ENCODE measurements around the gene SLC7A6OS.

The SLC7A6OS gene

DNA sequence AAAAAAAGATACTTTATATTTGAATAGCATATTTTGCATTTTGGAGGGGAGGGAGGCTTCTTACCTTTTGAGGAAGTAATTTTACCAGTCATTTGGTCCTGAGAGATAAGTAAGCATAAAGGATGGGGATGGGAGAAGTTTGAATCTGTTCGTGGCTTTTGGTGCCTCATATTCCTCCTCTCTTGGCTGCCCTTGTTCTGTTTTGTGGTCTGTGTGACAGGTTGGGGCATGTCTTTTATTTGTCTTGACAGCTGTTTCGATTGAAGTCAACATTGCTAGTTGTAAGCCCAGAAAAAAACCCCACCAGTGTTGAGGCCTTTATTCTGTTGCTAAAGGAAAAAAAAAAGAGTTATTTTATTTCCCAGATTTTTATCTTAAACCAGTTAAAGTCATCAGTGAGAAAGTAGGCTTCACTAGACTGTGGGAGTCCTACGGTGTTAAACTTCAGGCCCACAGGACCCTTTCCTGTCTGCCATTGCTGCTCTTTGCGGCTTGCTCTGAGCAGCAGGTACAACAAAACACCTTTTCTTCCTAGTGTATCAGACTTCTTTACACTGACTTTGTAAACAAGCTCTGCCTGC is 35.0 kb downstream of the SLC7A6OS start:
- no peak for FAIRE-seq

DNA sequence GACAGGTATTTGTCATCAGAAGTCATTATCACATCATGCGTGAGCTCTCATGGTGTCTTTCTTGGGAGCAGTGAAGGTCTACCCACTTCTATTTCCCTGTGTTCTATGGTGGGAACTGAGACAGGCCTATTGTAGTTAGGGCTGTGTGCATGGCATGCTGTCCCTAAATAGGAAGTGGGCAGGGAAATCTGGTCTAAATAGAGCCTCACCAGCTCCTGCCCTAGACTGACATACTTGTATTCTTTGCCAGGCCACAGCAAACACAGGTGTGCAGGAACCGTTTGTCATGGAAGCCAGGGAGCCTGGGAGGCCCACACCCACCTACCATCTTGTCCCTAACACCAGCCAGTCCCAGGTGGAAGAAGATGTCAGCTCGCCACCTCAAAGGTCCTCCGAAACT is 36.3 kb downstream of the SLC7A6OS start:
- FAIRE-seq, result no peak

DNA sequence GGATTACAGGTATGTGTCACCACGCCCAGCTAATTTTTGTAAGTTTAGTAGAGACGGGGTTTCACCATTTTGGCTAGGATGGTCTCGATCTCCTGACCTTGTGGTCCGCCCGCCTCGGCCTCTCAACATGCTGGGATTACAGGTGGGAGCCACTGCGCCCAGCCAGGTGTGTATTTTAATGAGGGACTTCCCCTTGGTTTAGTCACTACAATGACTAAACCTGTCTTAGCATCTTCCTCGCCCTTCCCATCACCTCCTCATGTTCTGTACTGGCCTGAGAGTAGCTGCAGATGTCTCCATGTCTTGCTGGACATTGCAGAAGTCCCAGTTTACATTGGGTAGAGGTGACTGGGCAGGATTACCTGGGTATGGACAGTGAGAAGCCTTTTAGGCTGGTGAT is 36.9 kb downstream of the SLC7A6OS start:
- no peak for FAIRE-seq

DNA sequence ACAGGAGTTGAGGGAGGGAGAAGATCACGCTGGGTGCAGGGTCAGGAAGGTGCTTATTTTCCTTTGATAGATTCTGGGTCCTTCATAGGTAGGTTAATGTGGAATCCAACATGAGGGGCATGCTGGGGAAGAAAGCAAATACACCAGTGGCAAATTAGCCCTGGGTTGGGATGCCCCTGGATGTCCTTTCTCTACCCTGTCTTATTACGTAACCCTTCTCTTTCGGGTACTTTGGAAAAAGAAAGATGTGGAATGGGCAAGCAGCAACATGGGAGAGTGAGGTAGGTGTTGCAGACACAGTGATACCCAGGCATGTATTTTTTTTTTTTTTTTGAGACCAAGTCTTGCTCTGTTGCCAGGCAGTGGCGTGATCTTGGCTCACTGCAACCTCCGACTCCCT is 37.3 kb downstream of the SLC7A6OS start:
- FAIRE-seq, result no peak

DNA sequence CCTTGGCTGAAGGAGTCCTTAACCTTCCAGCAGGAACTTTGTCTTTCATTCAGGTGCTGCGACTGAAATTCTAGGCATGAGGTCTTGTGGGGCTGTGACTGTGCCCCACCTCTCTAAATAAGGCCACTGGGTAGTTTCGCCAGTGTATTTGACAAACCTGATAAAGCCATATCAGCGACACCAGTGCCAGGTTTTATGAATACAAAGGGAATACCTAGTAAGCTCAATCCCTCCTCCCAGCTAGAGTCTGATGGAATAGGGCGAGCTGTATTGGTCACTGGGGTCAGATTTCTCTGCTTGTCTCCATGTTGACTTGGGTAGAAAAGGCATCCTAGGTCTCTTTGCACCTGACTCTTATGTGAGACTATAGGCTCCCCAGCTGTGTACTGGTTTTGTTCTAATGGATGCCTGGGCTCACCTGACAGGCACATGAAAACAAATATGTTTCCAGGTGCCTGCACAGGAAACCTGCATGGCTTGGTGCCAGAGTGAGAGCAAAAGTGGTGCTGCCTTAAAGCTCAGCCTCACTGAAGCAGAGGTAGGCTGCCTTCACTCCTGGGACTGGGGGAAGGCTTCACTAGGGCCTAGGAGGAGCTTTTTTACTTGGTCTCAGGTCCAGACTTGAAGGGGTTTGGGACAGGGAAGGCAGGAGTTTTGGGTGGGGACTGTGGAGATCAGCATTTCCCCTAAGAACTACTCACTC is 38.1 kb downstream of the SLC7A6OS start:
- no peak for FAIRE-seq

DNA sequence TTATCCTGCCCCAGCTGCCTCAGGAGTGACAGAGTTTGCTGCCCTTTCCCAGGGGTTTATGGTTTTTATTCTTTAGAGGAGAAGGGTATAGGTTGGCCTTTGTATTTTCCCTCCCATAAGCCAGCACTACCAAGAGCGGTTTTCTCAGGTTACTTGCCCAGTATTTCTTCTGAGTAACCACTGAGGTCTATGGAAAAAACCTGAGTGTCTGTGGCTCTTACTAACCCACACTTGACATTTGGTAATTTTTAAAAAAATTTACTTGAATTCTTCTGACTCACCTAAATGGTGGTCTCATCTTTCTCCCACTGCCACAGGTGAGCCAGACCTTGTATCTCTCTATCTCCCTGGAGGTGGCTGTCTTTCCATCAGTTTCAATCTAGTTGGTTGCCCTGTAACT is 40.4 kb downstream of the SLC7A6OS start:
- FAIRE-seq, result no peak

DNA sequence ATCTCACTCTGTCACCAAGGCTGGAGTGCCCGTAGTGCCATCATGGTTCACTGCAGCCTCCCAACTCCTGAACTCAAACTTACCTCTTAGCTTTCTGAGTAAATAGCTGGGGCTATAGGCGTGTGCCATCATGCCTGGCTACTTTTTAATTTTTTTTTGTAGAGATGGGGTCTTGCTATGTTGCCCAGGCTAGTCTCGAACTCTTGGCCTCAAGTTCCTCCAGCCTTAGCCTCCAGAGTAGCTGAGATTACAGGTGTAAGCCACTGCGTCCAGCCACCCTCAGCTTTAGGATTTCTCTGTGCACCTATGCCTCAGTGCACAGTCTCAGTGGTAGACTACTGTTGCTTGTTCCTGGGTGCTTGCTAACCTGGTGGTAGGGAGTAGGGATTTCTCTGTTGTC is 41.0 kb downstream of the SLC7A6OS start:
- FAIRE-seq, result no peak

DNA sequence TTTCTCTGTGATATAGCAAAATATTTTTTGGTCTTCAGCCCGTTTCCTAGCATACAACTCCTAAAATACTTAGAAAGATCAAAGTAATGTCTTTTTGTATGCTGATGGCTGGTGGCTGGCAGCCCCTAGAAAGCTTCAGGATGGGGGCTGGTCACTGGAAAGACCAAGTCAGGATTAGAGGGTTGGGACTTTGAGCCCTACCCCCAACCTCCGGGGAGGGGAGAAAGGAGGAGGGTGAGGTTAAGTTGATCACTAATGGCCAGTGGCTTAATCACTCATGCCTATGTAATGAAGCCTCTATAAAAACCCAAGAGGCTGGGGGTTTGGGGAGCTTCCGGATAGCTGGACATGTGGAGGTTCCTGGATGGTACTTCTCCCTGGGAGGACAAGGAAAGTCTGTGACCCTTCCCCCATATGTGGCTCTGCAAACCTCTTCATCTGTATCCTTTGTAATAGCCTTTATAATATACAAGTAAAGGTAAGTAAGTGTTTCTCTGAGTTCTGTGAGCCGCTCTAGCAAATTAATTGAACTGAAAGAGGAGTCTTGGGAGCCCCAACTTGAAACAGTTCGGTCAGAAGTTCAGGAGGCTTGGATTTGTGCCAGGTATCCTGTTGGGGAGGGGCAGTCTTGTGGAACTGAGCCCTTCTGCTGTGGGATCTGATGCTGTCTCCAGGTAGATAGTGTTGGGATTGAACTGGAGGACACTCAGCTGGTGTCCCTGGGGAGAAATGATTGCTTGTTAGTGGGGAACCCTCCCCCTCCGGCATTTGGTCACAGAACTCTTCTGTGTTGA is 42.9 kb downstream of the SLC7A6OS start:
- no peak for FAIRE-seq

DNA sequence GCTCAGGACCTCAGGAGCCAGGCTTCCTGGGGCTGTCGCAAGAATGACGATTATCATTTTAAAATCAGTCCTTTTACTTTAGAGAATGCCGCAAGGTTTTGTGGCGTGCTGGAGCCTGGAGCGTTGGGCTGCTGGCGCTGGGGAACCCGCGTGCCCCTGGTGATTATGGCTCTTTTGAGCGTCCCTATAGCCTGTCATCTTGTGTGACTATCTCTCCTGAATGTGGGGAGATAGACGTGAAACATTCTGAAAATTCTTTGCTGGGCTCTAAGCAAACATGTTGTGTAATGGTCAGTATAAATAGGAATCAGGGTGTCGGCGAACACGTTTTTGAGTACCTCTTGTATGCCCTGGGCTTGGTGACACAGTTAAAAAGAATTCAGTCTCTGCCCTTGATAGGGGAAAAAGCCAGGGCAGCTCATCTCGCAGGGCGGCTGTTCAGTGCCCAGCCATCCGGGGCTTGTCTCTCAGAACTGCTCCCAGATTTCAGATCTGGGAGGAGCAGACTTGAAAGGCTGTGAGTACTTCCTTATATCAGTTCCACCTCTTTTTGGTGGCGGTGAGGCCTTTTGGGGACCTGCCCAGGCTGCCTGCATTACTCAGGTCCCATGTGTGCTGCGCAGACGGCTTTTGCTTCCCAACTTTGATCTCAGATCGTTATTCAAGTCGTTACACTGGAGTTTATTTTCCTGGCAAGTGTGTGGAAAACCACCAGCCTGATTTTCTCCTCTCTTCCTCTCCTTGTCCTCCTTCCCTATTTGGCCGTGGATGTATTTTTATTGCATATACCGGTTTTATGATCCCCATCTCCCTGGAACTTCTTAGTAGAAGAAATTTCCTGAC is 45.4 kb downstream of the SLC7A6OS start:
- no peak for FAIRE-seq

DNA sequence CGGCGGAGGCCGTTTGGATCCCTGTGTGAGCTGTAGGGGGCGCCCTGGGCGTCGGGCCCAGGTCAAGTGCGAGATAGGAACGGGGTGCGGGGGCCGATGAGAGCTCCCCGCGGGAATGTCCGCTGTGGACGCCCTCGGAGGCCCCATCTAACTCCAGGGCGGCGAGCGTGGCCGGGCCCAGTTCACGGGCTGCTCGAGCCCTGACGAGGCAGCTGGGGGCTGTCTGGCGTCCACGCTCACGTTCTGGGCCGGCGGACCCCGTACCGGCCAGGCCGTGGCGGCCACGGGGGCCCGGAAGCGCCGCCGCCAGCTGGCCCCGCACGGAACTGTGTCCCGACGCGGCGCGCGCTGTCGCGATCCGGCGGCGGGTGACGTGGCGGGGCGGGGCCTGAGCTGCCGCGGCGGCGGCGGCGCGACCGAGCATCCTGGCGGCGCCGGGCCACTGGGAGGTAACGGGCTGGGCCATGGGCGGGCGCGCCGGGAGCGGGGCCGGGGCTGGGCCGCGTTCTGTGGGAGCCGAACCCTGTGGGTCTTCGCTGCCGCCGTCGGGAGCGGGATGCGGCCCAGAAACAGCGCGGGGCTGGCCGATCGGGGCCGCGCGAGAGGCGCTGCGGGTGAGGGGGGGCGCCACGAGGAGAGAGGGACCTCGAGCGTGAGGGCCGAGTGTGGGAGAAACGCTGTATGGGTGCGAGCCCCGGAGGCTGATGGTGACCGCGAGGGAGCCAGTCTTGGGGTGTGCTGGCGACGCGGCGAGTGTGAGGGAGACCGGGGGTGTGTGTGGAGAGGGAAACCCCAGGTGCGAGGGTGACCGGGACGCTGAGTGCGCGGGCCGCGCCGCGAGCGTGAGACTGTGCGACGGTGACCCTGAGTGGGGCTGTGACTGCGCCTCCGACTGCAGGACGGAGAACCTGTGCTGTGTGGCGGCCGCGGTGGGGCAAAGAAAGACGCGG is 46.3 kb downstream of the SLC7A6OS start, which contains the start of gene SLC7A6:
TSS of gene SLC7A6 (plus strand) at position 399 of the 950 bp plus-strand sequence. CDS start 10,201 bp downstream, outside the sequence.
- no peak for FAIRE-seq

DNA sequence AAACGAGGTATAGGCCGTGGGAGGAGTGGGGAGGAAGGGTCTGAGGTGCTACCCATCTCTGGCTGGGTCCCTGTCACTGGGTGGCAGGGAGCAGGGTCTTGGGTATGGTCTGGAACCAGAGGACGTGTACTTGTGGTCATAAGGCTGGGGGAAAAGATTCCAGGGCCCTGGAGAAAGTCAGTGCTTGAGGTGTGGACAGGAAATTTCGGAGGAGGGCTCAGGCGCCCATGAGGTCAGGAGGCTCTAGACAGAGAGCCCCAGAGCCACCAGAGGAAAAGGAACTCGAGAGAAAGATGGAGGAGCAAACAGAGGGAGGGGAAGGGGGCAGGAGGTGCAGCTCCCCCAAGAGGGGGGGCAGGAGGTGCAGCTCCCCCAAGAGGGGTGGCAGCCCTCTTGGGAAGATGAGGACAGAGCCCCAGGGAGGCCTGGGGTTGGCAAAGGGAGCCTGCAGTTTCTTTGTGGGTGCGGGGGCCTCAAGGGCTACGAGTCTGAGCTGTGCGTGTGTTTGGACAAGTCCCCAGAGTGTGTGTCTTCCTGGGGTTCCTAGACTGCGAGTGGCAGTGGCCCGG is 47.1 kb downstream of the SLC7A6OS start:
- FAIRE-seq, result no peak

DNA sequence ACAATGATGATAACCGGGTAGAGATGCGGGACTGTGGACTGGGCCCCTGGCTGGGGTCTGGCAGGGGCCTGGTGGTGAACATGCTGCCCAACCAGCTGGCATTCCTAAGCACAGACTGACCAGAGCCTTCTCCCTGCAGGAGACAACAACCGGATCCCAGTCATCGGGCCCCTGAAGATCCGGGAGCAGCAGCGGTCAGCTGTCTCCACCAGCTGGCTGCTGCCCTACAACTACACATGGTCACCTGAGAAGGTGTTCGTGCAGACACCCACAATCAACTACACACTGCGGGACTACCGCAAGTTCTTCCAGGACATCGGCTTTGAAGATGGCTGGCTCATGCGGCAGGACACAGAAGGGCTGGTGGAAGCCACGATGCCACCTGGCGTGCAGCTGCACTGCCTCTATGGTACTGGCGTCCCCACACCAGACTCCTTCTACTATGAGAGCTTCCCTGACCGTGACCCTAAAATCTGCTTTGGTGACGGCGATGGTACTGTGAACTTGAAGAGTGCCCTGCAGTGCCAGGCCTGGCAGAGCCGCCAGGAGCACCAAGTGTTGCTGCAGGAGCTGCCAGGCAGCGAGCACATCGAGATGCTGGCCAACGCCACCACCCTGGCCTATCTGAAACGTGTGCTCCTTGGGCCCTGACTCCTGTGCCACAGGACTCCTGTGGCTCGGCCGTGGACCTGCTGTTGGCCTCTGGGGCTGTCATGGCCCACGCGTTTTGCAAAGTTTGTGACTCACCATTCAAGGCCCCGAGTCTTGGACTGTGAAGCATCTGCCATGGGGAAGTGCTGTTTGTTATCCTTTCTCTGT is 51.5 kb downstream of the SLC7A6OS start:
- FAIRE-seq, result no peak

DNA sequence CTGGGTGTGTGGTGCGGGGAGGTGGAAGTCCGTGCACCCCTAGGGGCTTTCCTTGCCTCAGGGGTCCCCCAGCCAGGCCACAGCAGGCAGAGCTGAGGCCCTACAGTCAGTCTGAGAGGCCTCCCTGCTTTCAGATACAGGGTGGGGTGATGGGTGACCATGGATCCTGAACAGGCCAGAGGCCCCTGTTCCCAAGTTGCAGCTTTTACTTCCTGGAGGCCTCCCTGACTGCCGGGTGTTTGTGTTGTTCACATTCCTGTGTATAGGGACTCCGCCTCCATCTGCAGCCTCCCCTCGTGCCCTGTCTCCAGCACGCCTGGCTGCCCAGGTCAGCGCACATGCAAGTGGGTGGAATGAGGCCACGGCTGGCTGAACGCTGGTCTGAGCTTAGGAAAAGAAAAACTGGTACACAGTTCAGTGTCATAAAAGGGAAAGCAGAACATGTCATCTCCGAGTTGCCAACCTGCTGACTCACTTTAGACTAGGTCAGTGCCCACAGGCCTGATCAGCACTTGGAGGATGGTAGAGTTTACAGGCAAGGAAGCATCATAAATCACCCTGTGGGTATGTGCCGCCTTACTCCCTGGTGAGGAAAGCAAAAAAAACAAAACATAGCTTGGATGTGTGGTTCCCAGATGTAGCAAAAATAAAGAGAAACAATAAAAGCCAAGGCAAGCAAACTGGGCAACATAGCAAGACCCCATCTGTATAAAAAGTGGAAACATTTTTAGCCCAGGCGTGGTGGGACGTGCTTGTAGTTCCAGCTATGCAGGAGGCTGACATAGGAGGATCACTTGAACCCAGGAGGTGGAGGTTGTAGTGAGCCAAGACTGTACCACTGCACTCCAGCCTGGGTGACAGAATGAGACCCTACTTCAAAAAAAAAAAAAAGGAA is 52.6 kb downstream of the SLC7A6OS start:
- FAIRE-seq, result no peak

DNA sequence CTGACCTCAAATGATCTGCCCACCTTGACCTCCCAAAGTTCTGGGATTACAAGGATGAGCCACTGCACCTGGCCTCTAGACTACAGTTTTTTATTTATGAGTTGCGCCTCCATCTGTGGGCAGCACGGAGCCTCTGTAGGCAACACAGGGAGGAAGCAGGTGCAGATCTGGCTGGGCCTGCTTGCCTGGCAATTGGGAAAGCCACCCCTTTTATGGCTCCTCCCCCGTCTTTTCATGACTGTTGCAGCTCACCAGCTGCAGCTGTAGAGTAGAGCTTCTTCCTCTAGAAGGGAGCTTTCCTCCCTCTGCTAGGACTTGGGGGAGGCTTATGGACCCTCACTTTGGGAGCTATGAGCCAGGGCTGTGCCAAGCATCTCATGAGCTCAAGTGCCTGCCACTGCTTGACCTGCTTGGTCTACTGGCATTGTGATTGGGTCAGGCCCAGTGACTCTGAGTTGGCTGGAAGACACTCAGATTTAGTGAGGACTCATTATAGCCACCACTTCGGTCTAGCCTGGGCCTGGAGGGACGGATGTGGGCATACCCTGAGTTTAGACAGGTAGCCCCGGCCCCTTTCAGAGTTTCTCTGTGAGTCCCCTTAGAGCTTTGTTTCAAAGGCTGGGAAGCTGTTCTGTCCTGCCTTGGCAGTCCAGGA is 53.4 kb downstream of the SLC7A6OS start:
- FAIRE-seq, result no peak

DNA sequence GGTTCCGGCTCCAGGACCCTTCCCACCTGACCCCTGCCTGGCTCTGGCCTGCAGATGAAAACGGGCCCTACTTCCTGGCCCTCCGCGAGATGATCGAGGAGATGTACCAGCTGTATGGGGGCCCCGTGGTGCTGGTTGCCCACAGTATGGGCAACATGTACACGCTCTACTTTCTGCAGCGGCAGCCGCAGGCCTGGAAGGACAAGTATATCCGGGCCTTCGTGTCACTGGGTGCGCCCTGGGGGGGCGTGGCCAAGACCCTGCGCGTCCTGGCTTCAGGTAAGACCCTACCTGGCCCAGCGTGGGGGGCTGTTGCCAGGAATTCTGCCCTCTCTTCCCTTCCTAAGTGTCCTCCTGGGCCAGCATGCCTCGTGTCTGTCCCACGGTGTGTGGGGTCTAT is 55.0 kb downstream of the SLC7A6OS start:
- no peak for FAIRE-seq

DNA sequence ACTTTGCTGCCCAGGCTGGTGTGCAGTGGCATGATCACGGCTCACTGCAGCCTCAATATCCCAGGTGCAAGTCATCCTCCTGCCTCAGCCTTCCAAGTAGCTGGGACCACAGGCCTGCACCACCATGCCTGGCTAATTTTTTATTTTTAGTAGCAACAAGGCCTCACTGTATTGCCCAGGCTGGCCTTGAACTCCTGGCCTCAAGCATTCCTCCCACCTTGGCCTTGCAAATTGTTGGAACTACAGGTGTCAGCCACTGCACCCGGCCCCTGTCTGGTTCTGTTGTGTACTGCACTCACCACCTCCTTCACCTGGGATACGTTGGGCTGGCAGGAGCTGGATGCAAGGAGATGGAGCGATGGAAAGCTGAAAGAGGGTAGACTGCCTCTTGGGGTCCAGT is 57.0 kb downstream of the SLC7A6OS start:
- no peak for FAIRE-seq

DNA sequence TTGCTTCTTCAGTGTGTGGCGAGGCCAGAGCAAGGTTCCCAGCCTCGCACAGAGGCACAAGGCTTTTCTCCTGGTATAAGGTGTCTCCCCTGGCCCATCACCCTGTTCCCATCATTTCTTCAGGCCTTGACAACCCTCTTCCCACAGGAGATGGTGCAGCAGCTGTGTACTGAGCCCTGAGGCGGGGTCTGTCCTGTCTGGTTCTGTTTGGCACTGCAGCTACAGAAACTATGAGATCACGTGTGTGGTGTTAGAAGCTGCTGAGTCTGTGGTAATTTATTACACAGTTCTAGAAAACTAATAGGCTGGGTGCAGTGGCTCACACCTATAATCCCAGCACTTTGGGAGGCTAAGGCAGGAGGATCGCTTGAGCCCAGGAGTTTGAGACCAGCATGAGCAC is 58.4 kb downstream of the SLC7A6OS start:
- no peak for FAIRE-seq

DNA sequence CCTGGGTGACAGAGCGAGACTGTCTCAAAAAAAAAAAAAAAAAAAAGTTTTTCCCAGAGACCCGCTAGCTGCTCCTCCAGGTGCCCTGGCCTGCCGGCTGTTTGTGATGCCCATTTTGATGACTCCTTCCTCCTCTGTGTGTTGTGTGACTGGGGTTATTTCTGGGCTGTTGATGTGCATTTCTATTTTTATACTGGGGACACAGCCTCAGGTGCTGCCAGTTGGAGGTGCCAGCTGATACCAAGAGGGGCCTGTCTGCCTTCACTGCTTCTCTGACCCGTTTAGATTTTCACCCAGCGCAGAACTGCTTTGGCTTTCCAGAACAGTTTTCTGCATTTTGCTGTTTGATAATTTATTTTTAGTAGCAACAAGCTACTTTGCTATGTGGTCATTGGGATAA is 58.9 kb downstream of the SLC7A6OS start:
- FAIRE-seq, result no peak

DNA sequence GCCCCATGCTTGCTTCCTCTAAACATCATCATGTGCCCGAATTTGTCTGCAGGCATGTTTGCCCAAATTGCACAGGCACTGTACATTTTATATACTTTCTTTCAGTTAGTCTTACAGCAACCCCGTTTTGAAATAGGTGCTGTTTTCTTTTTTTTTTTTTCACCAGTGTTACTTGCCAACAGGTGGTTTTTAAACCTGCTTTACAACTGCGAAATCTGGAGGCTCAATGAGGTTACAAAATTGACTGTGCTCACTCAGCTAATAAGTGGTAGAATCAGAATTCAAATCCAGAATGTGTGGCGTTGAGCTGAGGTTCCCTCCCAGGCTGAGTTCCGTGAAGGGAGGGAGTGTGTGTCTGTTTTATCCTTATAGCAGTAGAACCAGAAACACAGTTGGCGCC is 59.8 kb downstream of the SLC7A6OS start:
- no peak for FAIRE-seq
